HG03060 (cell line): Measurements from ENCODE around the gene SH3BP4.

Experiments used
- ATAC-seq: cut with Tn5 transposase; IDR thresholded peaks from one replicate; pipeline ENCODE4 v1.9.1; 2021; ENCODE audit warnings: low read depth, moderate number of reproducible peaks; ENCODE audit not compliant: unreplicated experiment

Gene SH3BP4

GRCh38 chr2:234951664-234952269 is at the start of gene SH3BP4:
SH3BP4 (plus strand) TSS chr2:234952017; CDS start chr2:235035003, 82,986 bp downstream.
- no peak for ATAC-seq

DNA sequence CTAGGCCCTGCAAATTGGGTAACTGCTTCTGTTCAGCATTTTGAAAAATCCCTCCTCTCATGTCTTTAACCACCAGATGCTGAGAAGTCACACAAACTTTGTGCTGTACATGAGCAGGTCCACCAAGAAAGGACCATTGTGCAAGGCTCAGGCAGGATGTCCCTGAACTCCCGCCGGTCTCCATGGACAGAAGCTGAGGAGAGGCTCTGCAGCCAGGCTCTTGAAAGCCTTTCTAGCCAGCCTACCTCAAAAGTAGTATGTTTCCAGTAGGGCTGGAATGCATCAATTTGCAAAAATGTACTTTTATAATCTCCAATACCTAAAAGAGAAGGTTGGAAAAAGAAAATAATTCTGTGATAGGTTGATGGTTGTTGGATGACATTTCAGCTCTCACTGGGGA is 47.0 kb upstream of the SH3BP4 start:
- ATAC-seq: no peak

DNA sequence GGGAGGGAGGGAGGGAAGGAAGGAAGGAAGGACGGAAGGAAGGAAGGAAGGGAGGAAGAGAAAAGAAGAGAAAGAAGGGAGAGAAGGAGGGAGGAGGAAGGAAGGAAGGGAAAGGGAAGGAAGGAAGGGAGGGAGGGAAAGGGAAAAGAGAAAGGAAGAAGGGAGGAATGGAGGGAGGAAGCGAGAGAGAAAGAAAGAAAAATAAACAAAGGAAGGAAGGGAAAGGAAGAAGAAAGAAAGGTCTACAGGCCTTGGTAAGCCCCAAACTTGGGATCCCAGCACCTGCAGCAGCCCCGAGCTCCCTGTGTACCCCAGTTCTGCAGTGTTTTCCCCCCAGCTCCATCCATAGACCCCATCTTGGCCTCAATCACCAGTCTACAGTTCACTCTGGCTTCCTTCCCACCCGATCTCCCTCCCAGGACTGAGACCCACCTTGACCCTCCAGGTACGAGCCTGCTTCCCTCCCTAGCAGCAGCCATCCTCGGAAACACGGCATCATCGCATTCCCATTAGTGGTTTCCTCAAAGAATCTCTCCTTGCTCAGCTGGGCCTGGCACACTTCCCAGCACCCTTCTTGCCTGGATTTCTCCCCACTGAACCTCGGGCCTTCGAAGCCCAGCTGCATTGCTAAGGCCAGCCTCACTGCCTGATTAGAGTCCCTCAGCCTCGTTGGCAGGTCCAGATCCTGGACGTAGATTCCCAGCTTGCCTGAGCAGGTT is 46.1 kb upstream of the SH3BP4 start:
- ATAC-seq: no peak

DNA sequence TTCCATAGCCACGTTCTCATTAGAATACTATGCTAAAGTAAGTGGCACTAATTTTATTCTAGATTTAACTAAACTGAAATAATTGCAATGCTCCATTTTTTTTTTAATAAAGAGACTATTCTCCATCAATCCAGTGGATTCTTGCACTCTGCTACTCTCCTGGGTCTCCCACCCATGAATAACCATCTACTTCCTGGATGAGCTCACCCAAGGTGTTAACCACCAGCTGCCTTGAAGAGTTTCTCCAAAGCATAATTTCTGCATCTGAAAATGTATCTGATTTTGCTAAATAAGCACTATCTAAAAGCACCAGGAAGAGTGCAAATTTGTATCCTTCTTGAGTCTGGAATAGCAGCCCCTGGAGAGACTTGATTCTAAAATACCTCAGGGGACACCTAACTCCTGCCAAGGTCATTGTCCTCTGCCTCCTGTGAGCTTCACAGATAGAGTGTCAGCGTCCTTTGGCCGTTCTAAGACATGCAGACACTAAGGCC is 41.6 kb upstream of the SH3BP4 start:
- ATAC-seq: no peak

DNA sequence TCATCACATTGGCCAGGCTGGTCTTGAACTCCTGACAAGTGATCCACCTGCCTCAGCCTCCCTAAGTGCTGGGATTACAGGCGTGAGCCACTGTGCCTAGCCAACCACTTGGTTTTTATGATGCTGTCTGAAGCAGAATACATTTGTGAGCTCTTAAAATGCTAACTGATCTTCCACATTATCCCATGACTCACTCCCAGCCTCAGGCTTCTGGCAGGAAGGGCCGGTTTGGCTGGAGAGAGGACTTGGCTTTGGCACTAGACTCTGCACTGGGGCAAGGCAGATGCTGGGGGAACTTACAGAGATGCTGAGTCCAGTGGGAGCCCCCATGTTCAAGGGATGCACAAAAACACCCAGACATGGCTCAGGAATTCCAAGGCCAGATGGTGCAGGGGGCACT is 40.5 kb upstream of the SH3BP4 start:
- ATAC-seq: no peak

DNA sequence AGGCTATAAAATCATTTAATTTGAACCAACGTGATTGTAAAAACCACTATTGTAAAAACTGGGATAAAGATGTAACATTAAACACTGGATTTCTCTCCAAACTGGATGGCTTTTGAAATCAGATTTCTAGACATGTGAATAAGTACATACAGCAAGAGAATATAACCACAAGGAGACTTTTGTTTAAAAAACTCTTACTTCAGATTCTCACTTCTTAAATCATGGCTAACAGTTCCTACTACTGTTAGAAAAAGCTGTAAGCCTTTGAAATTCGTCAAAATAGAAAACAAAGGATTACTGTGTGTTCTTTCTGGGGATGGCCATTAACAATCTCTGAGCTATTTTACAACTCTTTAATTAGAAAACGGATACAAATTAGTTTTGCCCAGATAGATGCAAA is 39.4 kb upstream of the SH3BP4 start:
- ATAC-seq: no peak

GRCh38 chr2:234913208-234913626 is 38.6 kb upstream of the SH3BP4 start:
- ATAC-seq: no peak

- ATAC-seq: no peak
These were observed 37.3 kb upstream of the SH3BP4 start for GRCh38 chr2:234914371-234915154.

DNA sequence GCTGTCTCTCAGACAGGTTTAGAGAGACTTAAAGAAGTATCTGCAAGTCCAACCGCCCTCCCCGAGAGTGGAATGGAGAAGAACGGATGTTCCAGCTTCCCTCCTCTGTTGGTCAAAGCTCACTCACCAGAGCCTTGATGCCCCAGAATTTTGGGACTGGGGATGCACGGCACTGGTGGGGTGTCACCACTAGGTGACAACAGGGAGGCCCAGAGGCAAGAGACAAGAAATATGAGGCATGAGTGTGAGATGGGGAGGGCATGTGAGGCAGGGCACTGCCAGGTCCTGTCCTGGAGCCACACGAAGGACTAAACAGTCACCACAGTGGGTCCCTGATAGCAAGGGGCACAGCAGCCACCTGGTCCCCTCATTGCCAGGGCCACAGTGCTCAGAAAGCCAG is 35.1 kb upstream of the SH3BP4 start:
- ATAC-seq: no peak

GRCh38 chr2:234917211-234917975 is 34.4 kb upstream of the SH3BP4 start:
- no peak for ATAC-seq

- no peak for ATAC-seq
These were observed 32.1 kb upstream of the SH3BP4 start for GRCh38 chr2:234919711-234920110.

DNA sequence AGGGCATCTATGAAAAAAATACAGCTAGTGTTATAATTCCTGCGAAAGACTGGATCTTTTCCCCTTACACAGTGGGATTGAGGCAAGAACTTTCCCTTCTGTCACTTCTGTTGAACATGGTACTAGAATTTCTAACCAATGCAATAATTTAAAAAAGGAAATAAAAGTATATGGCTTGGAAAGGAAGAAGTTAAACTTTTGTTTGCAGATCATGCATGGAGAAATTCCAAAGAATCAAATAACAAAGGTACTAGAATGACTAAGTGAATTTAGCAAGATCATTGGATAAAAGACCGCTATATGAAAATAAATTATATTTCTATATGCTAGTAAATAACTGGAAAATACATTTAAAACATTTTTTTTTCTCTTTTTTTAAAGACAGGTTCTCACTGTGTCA is 31.0 kb upstream of the SH3BP4 start:
- no peak for ATAC-seq

- ATAC-seq: no peak
These were observed 22.8 kb upstream of the SH3BP4 start for GRCh38 chr2:234929002-234929401.

GRCh38 chr2:234930397-234930796 is 21.4 kb upstream of the SH3BP4 start:
- no peak for ATAC-seq

- ATAC-seq: no peak
These were observed 20.4 kb upstream of the SH3BP4 start for GRCh38 chr2:234931371-234931770.

- ATAC-seq: no peak
These were observed 19.1 kb upstream of the SH3BP4 start for GRCh38 chr2:234932591-234933168.

DNA sequence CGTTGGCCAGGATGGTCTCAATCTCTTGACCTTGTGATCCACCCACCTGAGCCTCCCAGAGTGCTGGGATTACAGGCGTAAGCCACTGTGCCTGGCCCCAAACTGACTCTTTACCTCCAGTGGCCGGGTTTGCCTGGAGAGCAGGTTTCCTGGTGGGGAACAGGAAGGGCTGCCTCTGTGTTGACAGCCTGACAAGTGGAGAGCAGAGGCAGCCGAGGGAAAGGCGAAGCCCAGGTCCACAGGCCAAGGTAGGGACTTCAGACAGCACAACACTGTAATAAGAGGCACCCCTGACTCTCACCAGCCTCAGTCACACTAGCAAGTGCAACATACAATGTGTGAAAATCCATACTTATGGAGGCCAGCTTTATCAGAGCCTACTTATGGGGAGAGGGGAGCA is 16.5 kb upstream of the SH3BP4 start:
- ATAC-seq: no peak

DNA sequence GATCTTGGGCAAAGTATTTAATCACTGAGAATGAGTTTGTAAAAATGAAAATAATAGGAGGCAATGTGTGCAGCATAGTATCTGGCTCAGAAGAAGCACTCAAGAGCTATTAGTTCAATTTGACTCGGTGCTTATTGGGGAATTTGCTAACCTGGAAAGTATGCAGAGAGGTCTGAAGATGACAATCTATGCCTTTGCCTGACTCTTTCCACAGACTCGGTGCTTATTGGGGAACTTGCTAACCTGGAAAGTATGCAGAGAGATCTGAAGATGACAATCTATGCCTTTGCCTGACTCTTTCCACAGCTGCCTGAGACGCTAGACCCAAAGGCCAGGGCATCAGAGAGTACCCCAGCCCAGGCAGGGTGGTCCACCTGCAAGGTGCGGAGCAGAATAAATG is 12.2 kb upstream of the SH3BP4 start:
- no peak for ATAC-seq

- ATAC-seq: no peak
These were observed 11.8 kb upstream of the SH3BP4 start for GRCh38 chr2:234939996-234940395.

DNA sequence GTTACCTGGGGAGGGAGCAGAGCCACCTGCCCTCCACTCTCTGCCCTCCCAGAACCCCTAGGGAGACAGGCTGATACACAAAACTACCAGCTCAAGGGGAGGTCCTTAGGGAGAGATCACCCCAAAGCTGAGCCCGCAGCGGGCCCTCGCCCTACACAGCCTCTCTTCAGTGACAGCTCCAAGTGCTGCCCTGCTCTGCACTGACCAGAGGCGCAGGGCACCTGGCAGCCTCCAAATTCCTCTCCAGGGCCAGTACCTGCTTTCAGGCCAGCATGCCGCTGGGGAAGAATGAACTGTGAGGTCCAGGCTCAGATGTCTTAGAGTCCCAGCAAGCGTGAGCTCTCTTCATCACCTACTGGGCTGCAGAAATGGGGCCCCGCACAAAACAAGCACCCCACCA is 11.3 kb upstream of the SH3BP4 start:
- ATAC-seq: no peak
